Breast epithelium (tissue), 4 donors: ENCODE data around the gene ARRDC2. TPM values are rescaled to one million over a fixed set of nuclear protein-coding genes. Genes with fewer than 3 reads are reported as not detected.

Experiments used
- DNase-seq, 2 donors: peaks; one replicate each; pipeline ENCODE4 v3.0.0-alpha.2; 2019; ENCODE audit warnings: low spot score in 2 of 2
- H3K27ac ChIP-seq, 2 donors: fragments of 200-600 bp; sonication (generic) in 1 of 2; one replicate each; pipeline ENCODE4 v1.5.1; 2016 to 2019; ENCODE audit warnings: mild to moderate bottlenecking in 1 of 2
- H3K27me3 ChIP-seq, 2 donors: fragments of 200-600 bp; sonication (generic) in 1 of 2; one replicate each; pipeline versions ENCODE4 v1.5.1 to v1.6.0; 2017 to 2019; ENCODE audit warnings: control low read depth in 1 of 2, mild to moderate bottlenecking in 1 of 2
- H3K36me3 ChIP-seq: fragments of 200-600 bp; one replicate; pipeline ENCODE4 v1.5.1; 2019
- H3K4me1 ChIP-seq, 2 donors: fragments of 200-600 bp; sonication (generic); one replicate each; pipeline ENCODE4 v1.5.1; 2016 to 2019; ENCODE audit warnings: control low read depth in 1 of 2
- H3K4me3 ChIP-seq, 3 donors: fragments of 200-600 bp; sonication (generic); 1 replicate in 2 of 3; 2 replicates in 1 of 3; pipeline ENCODE4 v1.5.1; 2016 to 2019; ENCODE audit warnings: mild to moderate bottlenecking in 3 of 3, moderate library complexity in 2 of 3
- H3K9me3 ChIP-seq, 2 donors: fragments of 200-600 bp; sonication (generic) in 1 of 2; one replicate each; pipeline ENCODE4 v1.5.1; 2016 to 2019; ENCODE audit warnings: control low read depth in 1 of 2
- CTCF ChIP-seq, 3 donors: fragments of 450-650 bp; IDR thresholded peaks; one replicate each; pipeline ENCODE4 v1.5.1; 2016 to 2017; ENCODE audit warnings: antibody characterized with exemption in 3 of 3, mild to moderate bottlenecking in 3 of 3, moderate library complexity in 3 of 3
- POLR2A ChIP-seq: fragments of 450-650 bp; IDR thresholded peaks from one replicate; pipeline ENCODE4 v1.6.1; 2016; ENCODE audit warnings: antibody characterized with exemption, mild to moderate bottlenecking, moderate library complexity
- POLR2AphosphoS5 ChIP-seq, 3 donors: sonication (generic); formaldehyde crosslinking; IDR thresholded peaks; one replicate each; pipeline ENCODE4 v1.6.1; 2017; ENCODE audit warnings: antibody characterized with exemption in 3 of 3
- intact Hi-C: fragments of 100-400 bp; cut with DNase I; formaldehyde crosslinking; loops from one replicate; pipeline ENCODE4 v1.15.1; 2023; ENCODE audit warnings: low total_unique reads
- total RNA-seq, 3 donors: library from RNA; depleted of rRNA; stranded (reverse); fragments of >200 nt; gene quantifications; one replicate each; pipeline ENCODE4 v1.1.0, GENCODE V29; 2016

Gene ARRDC2
- total RNA-seq, 3 donors from 2014 or later: 49.4 to 89.3 (median 53.4) TPM

GRCh38 chr19:17972230-17972629 lies 35.7 kb upstream of the ARRDC2 start:
- intact Hi-C loops: no loop called here
- H3K27ac ChIP-seq: no peak overlapping the region
- no peaks in the 10 kb centered on the region for H3K4me1 ChIP-seq
- H3K4me3 ChIP-seq: no peak overlapping the region
- H3K9me3 ChIP-seq: no peaks in the 10 kb centered on the region
- DNase-seq: no peak
- no peaks in the 10 kb centered on the region for H3K36me3 ChIP-seq
- TF ChIP-seq POLR2AphosphoS5 (IDR thresholded peaks at IDR 0.05) (no peak), POLR2A (no peak), CTCF (IDR thresholded peaks at IDR 0.05) (no peak)
- H3K27me3 ChIP-seq: peaks cover 0 to 8% of the 10 kb centered on the region in 2 donors

GRCh38 chr19:17973759-17974158 lies 34.2 kb upstream of the ARRDC2 start:
- Histone ChIP-seq H3K4me1 (no peaks in the 10 kb centered on the region), H3K9me3 (no peaks in the 10 kb centered on the region), H3K27ac (no peak overlapping the region), H3K27me3 (no peaks in the 10 kb centered on the region), H3K4me3 (no peak overlapping the region), H3K36me3 (no peaks in the 10 kb centered on the region)
- no peak for DNase-seq
- no peak for TF ChIP-seq POLR2AphosphoS5 (IDR thresholded peaks at IDR 0.05)
- no peak for TF ChIP-seq POLR2A
- no peak for TF ChIP-seq CTCF (IDR thresholded peaks at IDR 0.05)
- intact Hi-C loops: no loop called here

- Histone ChIP-seq H3K27me3 (no peaks in the 10 kb centered on the region), H3K9me3 (no peaks in the 10 kb centered on the region), H3K4me3 (no peak overlapping the region), H3K36me3 (no peaks in the 10 kb centered on the region), H3K27ac (no peak overlapping the region), H3K4me1 (no peaks in the 10 kb centered on the region)
- no peak for DNase-seq
- TF ChIP-seq CTCF (IDR thresholded peaks at IDR 0.05) (no peak), POLR2A (no peak), POLR2AphosphoS5 (IDR thresholded peaks at IDR 0.05) (no peak)
- intact Hi-C loops: no loop called here
These were observed 33.4 kb upstream of the ARRDC2 start for GRCh38 chr19:17974551-17974950.

GRCh38 chr19:17975032-17975431 lies 32.9 kb upstream of the ARRDC2 start:
- no peaks in the 10 kb centered on the region for H3K4me1 ChIP-seq
- H3K27ac ChIP-seq: no peak overlapping the region
- intact Hi-C loops: no loop called here
- TF ChIP-seq POLR2A (no peak), CTCF (IDR thresholded peaks at IDR 0.05) (no peak), POLR2AphosphoS5 (IDR thresholded peaks at IDR 0.05) (no peak)
- no peak for DNase-seq
- H3K4me3 ChIP-seq: no peak overlapping the region
- H3K9me3 ChIP-seq: no peaks in the 10 kb centered on the region
- H3K36me3 ChIP-seq: no peaks in the 10 kb centered on the region
- H3K27me3 ChIP-seq: no peaks in the 10 kb centered on the region

GRCh38 chr19:17977021-17977420 lies 30.9 kb upstream of the ARRDC2 start:
- no peak for DNase-seq
- intact Hi-C loops: no loop called here
- Histone ChIP-seq H3K36me3 (no peaks in the 10 kb centered on the region), H3K4me3 (no peak overlapping the region), H3K4me1 (no peaks in the 10 kb centered on the region), H3K27ac (no peak overlapping the region), H3K27me3 (no peaks in the 10 kb centered on the region), H3K9me3 (no peaks in the 10 kb centered on the region)
- TF ChIP-seq POLR2AphosphoS5 (IDR thresholded peaks at IDR 0.05) (no peak), CTCF (IDR thresholded peaks at IDR 0.05) (no peak)
